Caco-2 (cell line): ENCODE measurements around the gene TMEM267. TPM values are rescaled to one million over a fixed set of nuclear protein-coding genes. Genes with fewer than 3 reads are reported as not detected.

ENCODE experiments used
- BruUV-seq: library from RNA; stranded (reverse); fragments of 400-500 nt; replicated peaks from 2 replicates; lab custom pipeline; 2021; lab: Mats Ljungman, UMichigan
- CTCF ChIA-PET: fragments of 300-600 bp; sonication (Branson Sonifier 250); formaldehyde crosslinking; loops from one replicate; lab custom pipeline; 2022; ENCODE audit warnings: antibody characterized with exemption; lab: Charles Lee
- POLR2A ChIA-PET: fragments of 300-600 bp; sonication (Branson Sonifier 250); formaldehyde crosslinking; loops from one replicate; lab custom pipeline; 2022; ENCODE audit warnings: antibody characterized with exemption; lab: Charles Lee
- DNase-seq, 2 experiments: peaks; one replicate each; pipeline versions ENCODE4 v3.0.0 to v3.0.0-alpha.2; 2020 to 2022
- H3K27me3 ChIP-seq: replicated peaks from 2 replicates; pipeline ENCODE4 v1.6.0; 2011; ENCODE audit warnings: low read length; ENCODE audit not compliant: control insufficient read depth, insufficient read depth
- H3K36me3 ChIP-seq: 2 replicates; pipeline ENCODE4 v1.5.1; 2011; ENCODE audit warnings: low read length; ENCODE audit not compliant: control insufficient read depth, insufficient read depth
- H3K4me1 ChIP-seq: fragments of 250-450 bp; sonication (Bioruptor Pico); 2 replicates; pipeline ENCODE4 v1.5.1; 2020; ENCODE audit warnings: mild to moderate bottlenecking
- H3K4me3 ChIP-seq: 2 replicates; pipeline ENCODE4 v1.5.1; 2011; ENCODE audit warnings: low read depth, mild to moderate bottlenecking, control low read depth, low read length
- H3K9me3 ChIP-seq: fragments of 250-450 bp; sonication (Bioruptor Pico); 2 replicates; pipeline ENCODE4 v1.5.1; 2020; ENCODE audit warnings: mild to moderate bottlenecking, moderate library complexity
- H3K27ac Mint-ChIP-seq: one replicate; pipeline ENCODE4 v1.8.0; 2022; ENCODE audit warnings: mixed read lengths; ENCODE audit not compliant: unreplicated experiment
- H3K27me3 Mint-ChIP-seq: one replicate; pipeline ENCODE4 v1.8.0; 2022; ENCODE audit warnings: mixed read lengths; ENCODE audit not compliant: insufficient read depth, unreplicated experiment
- H3K36me3 Mint-ChIP-seq: one replicate; pipeline ENCODE4 v1.8.0; 2022; ENCODE audit warnings: mild to moderate bottlenecking, mixed read lengths; ENCODE audit not compliant: insufficient read depth, unreplicated experiment
- H3K4me1 Mint-ChIP-seq: one replicate; pipeline ENCODE4 v1.8.0; 2022; ENCODE audit warnings: low read depth, mixed read lengths; ENCODE audit not compliant: unreplicated experiment
- H3K4me3 Mint-ChIP-seq: one replicate; pipeline ENCODE4 v1.8.0; 2022; ENCODE audit warnings: mild to moderate bottlenecking, moderate library complexity, mixed read lengths; ENCODE audit not compliant: unreplicated experiment
- H3K9me3 Mint-ChIP-seq: one replicate; pipeline ENCODE4 v1.8.0; 2022; ENCODE audit warnings: mixed read lengths; ENCODE audit not compliant: unreplicated experiment
- CTCF ChIP-seq, 2 experiments: fragments of 200-600 bp in 1 of 2; IDR thresholded peaks; 1 replicate in 1 of 2; 2 replicates in 1 of 2; pipeline versions ENCODE4 v1.5.1 to v1.8.0; 2011 to 2022; ENCODE audit warnings: antibody characterized with exemption in 1 of 2, control low read depth in 1 of 2, inconsistent platforms in 1 of 2, low read depth in 1 of 2, low read length in 1 of 2, mild to moderate bottlenecking in 1 of 2, moderate library complexity in 1 of 2; ENCODE audit not compliant: insufficient read depth in 1 of 2, severe bottlenecking in 1 of 2, unreplicated experiment in 1 of 2
- intact Hi-C: fragments of 100-400 bp; cut with micrococcal nuclease; formaldehyde crosslinking; loops from one replicate; pipeline ENCODE4 v1.10.0; 2022; ENCODE audit not compliant: unreplicated experiment
- total RNA-seq: library from RNA; stranded (reverse); gene quantifications from 2 replicates; pipeline ENCODE4 v1.2.3, GENCODE V29; 2022

TMEM267 gene
- total RNA-seq, 1 experiment from 2014 or later: 15.5 TPM

GRCh38 chr5:43429706-43430105 lies 54.0 kb downstream of the TMEM267 start:
- no peak overlapping the region for H3K4me3 ChIP-seq
- peaks cover 19% of the 10 kb centered on the region for H3K4me1 ChIP-seq
- H3K27ac Mint-ChIP-seq: no peak overlapping the region
- peaks cover 28% of the 10 kb centered on the region for H3K4me1 Mint-ChIP-seq
- no peak for TF ChIP-seq CTCF (IDR thresholded peaks at IDR 0.05; ENCODE audit: insufficient read depth in 1 of 2, low read depth in 1 of 2, low read length in 1 of 2, severe bottlenecking in 1 of 2, unreplicated experiment in 1 of 2)
- H3K36me3 ChIP-seq: no peaks in the 10 kb centered on the region
- POLR2A ChIA-PET: no interaction called here
- BruUV-seq: no TSS peak
- CTCF ChIA-PET: interaction anchor here (1.1 kb wide), 1 partner anchor 54 kb away, joined by 3 read pairs; the partner anchor contains the start of gene TMEM267
- no peaks in the 10 kb centered on the region for H3K27me3 ChIP-seq
- no peaks in the 10 kb centered on the region for H3K27me3 Mint-ChIP-seq
- intact Hi-C loops: loop anchor here (5.0 kb wide), 1 partner anchor 32 kb away; no protein-coding TSS in a partner anchor
- H3K4me3 Mint-ChIP-seq: no peak overlapping the region
- H3K9me3 Mint-ChIP-seq: peaks cover 10% of the 10 kb centered on the region
- H3K36me3 Mint-ChIP-seq: no peaks in the 10 kb centered on the region
- no peak for DNase-seq
- no peaks in the 10 kb centered on the region for H3K9me3 ChIP-seq

- DNase-seq: no peak
- Mint-ChIP-seq H3K9me3 (peaks cover 10% of the 10 kb centered on the region), H3K4me1 (peaks cover 28% of the 10 kb centered on the region), H3K27ac (no peak overlapping the region), H3K36me3 (no peaks in the 10 kb centered on the region), H3K27me3 (no peaks in the 10 kb centered on the region), H3K4me3 (no peak overlapping the region)
- BruUV-seq: no TSS peak
- intact Hi-C loops: no loop called here
- CTCF ChIA-PET: interaction anchor here (1.1 kb wide), 1 partner anchor 55 kb away, joined by 3 read pairs; the partner anchor contains the start of gene TMEM267
- Histone ChIP-seq H3K9me3 (no peaks in the 10 kb centered on the region), H3K27me3 (no peaks in the 10 kb centered on the region), H3K4me1 (peaks cover 19% of the 10 kb centered on the region), H3K4me3 (no peak overlapping the region), H3K36me3 (no peaks in the 10 kb centered on the region)
- TF ChIP-seq CTCF (IDR thresholded peaks at IDR 0.05; ENCODE audit: insufficient read depth in 1 of 2, low read depth in 1 of 2, low read length in 1 of 2, severe bottlenecking in 1 of 2, unreplicated experiment in 1 of 2): no peak
- POLR2A ChIA-PET: no interaction called here
Measured at GRCh38 chr5:43429016-43429415, 54.6 kb downstream of the TMEM267 start.

GRCh38 chr5:43427306-43427705 lies 56.4 kb downstream of the TMEM267 start:
- ChIA-PET POLR2A (interaction anchor here (0.6 kb wide), 1 partner anchor 85 kb away, joined by 3 read pairs; no protein-coding TSS in a partner anchor), CTCF (no interaction called here)
- intact Hi-C loops: no loop called here
- Histone ChIP-seq H3K9me3 (no peaks in the 10 kb centered on the region), H3K27me3 (no peaks in the 10 kb centered on the region), H3K36me3 (no peaks in the 10 kb centered on the region), H3K4me1 (peaks cover 11% of the 10 kb centered on the region), H3K4me3 (no peak overlapping the region)
- no peak overlapping the region for H3K27ac Mint-ChIP-seq
- no peaks in the 10 kb centered on the region for H3K36me3 Mint-ChIP-seq
- no peak for TF ChIP-seq CTCF (IDR thresholded peaks at IDR 0.05; ENCODE audit: insufficient read depth in 1 of 2, low read depth in 1 of 2, low read length in 1 of 2, severe bottlenecking in 1 of 2, unreplicated experiment in 1 of 2)
- H3K4me3 Mint-ChIP-seq: no peak overlapping the region
- H3K27me3 Mint-ChIP-seq: no peaks in the 10 kb centered on the region
- BruUV-seq: no TSS peak
- peaks cover 22% of the 10 kb centered on the region for H3K4me1 Mint-ChIP-seq
- H3K9me3 Mint-ChIP-seq: peaks cover 10% of the 10 kb centered on the region
- no peak for DNase-seq
